Stimulated activated CD4-positive, alpha-beta T cell treated with anti-CD3 and anti-CD28 coated beads, Interleukin-15, amount 100 ng/mL, for 24 hours (primary cell): Measurements from ENCODE around the gene SULT4A1.
"Not testable (repeated sequence)": the region's sequence is repeated elsewhere in the genome, so short reads cannot be mapped to it uniquely, and the experiment has no call there.

Source experiments
- DNase-seq: peaks from one replicate; pipeline ENCODE4 v3.0.0-alpha.2; 2020

The SULT4A1 gene, protein sequence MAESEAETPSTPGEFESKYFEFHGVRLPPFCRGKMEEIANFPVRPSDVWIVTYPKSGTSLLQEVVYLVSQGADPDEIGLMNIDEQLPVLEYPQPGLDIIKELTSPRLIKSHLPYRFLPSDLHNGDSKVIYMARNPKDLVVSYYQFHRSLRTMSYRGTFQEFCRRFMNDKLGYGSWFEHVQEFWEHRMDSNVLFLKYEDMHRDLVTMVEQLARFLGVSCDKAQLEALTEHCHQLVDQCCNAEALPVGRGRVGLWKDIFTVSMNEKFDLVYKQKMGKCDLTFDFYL

DNA sequence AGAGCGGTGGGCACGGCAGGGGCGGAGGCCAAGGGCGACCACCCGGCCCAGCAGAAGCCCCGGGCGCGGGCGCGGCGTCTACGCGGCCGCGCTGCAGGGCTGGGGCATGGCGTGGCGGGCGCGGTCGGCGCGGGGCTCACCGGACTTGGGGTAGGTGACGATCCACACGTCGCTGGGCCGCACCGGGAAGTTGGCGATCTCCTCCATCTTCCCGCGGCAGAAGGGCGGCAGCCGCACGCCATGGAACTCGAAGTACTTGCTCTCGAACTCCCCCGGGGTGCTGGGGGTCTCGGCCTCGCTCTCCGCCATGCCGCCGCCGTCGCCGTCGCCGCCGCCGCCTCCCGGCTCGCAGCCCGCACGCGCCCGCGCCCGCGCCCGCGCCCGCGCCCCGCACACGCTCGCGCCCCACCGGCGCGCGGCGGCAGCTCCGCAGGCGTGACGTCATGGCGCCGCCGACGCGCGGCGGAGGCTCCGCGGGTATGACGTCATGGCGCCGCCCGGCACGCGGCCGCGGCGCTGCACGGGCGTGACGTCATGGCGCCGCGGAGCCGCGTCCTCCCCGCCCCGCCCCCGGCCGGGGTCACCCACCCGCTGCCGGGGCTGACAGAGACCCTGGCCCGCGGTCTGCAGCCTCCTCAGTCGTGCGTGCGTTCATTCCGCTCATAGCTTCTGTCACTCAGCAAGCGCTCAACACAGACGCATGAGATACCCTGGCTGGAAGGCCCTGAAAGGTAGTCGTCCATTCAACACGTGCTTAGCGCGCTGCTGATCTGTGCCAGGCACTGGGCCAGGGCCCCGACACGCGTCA, at the start of gene SULT4A1:
Gene SULT4A1, minus strand, starts transcription at position 440 of the 808 bp plus-strand sequence. Its CDS starts 131 bp downstream, at position 309.
- peak; percentile 14 for DNase-seq

DNA sequence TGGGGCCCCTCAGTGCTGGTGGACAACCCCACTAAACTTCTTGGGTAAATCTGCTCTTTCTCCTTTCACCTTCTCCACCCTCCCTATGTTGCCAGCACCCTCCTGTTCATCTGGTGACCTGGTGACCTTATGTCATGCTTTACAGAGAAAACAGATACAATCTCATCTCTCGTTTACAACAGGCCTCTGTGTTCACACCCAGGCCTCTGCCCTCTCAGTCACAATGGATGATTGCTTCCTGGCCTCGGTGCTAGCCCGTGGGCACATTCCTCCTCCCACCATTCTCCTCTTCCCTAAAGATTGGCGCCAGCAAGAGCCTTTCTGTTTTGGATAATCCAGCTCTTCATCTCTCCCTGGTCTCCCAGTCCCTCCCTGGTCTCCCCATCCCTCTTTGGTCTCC, 49.0 kb upstream of the SULT4A1 start:
- no peak for DNase-seq

DNA sequence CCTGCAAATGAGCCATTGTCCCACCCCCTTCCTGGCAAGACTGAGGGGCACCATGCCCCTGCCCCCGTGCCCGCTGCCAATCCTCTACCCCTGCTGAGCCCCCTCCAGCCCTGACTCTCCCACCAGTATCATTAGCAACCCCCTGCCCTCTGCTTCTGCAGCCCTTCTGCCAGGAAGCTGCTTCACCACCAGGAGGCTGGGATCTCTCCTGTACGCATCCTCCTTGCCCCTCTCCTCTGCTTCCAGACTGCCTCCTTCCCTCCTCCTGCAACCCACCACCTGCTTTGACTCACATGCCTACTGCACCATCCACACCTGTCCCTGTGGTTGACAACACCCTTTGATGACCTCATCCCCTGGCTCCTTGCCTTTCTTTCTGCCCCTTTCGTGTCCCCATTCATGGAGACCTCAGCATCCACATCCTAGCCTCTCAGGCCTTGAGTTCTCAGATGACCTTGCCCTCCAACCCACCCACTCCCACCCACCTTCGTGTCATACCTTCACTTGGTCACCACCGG, 47.9 kb upstream of the SULT4A1 start:
- no peak for DNase-seq

DNA sequence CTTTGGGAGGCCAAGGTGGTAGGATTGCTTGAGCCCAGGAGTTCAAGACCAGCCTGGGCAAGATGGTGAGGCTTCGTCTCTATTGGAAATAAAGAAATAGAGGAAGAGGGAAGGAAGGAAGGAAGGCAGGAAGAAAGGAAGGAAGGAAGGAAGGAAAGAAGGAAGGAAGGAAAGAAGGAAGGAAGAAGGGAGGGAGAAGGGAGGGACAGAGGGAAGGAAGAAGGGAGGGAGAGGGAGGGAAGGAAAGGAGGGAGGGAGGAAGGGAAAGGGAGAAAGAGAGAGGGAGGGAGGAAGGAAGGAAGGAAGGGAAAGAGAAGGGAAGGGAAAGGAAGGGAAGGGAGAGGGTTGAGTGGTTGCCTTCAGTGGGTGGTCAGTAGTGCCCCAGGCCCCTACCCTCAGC, 47.4 kb upstream of the SULT4A1 start:
- DNase-seq = no peak

DNA sequence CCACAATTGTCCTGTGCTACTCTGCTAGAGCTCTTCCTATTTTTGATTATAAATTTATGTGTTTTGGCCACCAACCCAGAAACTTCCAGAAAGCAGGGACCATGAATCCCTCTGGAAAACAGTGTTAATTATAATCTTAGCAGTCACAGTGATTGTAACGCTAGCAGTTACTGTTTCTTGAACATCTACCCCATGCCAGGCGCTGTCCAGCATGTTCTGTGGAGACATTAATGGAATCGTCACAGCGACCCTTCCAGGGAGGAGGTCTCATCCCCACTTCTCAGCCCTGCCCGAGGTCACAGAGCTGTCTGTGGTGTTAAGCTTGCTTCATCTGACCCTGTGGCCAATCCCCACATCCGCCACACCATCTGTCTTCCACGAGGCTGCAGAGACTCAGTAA, 43.4 kb upstream of the SULT4A1 start:
- no peak for DNase-seq

DNA sequence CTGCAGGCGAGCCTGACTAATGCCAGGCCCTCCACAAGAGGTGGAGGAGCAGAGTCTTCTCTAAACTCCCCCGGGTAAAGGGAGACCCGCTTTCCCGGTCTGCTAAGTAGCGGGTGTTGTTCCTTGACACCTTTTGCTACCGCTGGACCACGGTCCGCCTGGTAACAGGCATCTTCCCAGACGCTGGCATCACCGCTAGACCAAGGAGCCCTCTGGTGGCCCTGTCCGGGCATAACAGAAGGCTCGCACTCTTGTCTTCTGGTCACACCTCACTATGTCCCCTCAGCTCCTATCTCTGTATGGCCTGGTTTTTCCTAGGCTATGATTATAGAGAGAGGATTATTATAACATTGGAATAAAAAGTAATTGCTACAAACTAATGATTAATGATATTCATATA, 42.1 kb upstream of the SULT4A1 start:
- peak; percentile 49 for DNase-seq

DNA sequence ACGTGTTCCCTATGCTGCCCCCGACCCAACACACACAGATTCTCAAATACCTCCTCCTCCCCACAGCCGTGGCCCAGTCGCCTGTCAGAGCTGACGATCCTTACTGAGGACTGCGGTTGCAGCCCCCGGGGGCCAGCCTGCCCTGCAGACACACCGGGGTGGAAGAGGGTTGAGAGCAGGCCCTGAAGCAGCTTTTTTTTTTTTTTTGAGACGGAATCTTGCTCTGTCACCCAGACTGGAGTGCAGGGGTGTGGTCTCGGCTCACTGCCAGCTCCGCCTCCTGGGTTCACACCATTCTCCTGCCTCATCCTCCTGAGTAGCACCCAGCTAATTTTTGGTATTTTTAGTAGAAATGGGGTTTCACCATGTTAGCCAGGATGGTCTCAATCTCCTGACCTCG, 40.7 kb upstream of the SULT4A1 start:
- not testable (repeated sequence) for DNase-seq

DNA sequence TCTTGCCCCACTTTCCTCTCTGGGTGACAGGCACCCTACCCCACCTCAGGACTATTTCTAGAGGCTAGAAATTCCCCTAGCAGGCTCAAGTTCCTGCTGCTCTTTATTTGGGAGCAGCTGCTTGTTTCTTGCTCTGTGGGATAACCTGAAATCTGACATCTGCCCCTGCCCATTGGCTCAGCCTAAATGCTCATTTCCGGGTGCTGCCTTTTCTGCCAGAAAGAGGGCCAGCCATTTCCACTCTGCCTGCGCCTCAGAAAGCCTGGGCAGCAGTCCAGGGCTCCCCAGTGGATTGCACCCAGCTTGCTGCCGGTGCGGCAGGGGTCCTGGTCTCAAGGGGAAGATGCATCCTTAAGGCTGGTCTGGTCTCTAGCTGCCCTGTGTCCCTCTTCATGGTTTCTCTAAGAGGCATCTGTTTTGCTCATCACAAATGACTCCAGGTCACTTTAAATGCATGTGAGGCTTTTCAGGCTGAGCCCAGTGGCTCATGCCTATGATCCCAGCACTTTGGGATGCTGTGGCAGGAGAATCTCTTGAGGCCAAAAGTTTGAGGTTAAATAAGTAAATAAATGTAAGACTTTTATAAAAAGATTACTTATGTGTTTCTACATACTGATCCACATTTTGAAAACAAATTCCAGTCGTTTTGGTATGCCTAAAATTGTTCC, 39.8 kb upstream of the SULT4A1 start:
- no peak for DNase-seq

DNA sequence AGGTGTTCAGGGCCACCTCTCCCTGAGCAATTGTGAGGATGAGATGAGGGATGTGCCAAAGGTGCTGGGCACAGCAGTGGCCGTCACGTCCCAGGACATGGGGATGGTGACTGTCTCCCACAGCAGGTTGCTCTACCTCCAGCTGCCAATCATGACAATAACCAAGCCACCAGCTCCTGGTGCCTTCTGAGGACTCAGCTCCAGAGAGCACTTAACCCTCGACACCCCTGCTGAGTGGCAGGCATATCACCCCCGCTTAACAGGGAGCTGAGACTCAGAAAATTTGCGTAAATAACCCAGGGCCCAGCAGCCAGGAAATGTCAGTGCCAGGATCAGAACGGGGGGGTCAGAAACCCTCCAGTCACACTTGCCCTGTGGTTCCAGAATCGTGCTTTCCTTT, 37.9 kb upstream of the SULT4A1 start:
- no peak for DNase-seq

DNA sequence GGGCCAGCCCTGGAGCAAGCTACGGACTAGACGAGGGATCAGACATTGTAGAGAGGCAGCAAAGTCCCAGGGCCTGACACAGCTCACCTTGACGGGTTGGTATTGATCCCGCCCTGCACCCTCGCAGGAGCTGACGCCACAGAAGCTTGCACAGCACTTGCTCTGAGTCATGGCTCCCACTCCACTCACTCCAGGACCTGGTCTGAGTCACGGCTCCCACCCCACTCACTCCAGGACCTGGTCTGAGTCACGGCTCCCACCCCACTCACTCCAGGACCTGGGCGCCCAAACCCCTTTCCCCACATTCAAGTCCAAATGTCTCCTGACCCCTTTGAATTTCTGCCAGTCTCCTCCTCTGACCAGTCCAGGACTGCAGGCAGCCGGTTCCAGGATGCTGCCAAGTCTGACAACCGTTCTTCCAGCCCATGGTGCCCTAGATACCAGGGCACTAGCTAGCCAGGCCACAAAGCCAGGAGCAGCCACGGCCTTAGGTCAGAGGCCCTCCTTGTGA, 35.5 kb upstream of the SULT4A1 start:
- peak; percentile 19 for DNase-seq

DNA sequence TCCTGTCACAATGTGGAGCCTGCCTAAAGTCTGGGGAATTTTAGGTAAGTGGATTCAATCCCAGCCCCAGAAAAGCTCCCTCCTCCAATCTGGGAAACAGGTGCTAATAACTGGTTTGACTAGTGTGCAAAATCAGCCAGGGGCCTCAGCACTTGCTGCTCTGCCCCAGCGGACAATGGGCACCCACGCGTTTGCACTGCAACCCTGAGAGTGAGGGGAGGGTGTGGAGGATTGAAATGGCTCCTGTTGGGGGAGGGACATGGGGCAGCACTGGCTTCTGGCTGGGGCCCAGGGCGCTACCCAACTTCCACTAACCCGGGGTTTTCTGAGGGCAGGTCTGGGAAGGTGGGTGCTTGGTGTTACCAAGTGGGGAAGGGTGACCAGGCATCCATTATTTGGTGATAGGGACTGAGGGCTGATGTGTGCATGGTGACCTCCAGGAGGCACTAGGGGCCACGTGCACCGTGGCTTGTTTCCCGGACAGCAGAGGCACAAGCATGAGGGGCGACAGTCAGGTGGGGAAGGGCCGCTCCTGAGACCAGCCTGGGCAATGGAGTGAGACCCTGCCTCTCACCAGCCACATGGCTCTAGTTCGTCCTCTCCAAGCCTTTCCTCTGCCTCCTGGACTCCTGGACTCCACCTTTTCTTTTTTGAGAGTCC, 33.8 kb upstream of the SULT4A1 start:
- no peak for DNase-seq

DNA sequence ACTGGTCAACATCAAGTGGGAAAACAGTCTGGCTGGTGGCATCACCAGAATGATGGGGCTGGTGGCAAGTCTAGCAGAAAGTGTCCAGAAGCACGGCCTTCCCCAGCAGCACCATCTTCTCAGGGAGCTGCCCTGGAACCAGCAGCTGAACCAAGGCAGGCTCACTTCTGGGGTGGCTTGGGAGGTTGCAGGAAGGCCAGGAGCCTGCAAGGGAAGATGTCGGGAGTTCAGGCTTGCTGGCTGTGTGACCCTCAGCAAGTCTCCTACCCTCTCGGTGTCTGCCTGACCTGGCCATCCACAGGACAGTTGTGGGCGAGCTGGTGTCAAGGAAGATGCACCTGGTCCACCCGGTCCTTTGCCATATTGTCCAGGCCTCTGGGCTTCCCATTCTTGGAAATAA, 31.8 kb upstream of the SULT4A1 start:
- no peak for DNase-seq

DNA sequence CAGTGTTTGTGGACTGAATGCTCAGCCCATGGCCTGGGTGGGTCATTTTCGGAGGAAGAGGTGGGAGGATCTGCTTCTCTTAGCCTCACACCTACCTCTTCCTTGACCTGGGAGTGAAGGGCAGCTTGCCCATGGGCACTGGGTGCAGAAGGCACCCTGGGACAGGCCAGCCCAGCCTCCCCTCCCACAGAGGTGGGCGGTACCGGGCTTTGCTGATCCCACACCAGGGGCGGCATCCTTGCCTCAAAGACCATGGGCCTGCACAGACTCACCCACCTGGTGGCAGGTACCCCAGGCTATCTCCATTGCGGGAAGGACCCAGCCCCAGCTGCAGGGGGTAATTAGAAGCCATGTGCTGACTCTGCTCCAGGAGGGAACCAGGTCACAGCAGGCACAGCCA, 31.0 kb upstream of the SULT4A1 start:
- DNase-seq = no peak

DNA sequence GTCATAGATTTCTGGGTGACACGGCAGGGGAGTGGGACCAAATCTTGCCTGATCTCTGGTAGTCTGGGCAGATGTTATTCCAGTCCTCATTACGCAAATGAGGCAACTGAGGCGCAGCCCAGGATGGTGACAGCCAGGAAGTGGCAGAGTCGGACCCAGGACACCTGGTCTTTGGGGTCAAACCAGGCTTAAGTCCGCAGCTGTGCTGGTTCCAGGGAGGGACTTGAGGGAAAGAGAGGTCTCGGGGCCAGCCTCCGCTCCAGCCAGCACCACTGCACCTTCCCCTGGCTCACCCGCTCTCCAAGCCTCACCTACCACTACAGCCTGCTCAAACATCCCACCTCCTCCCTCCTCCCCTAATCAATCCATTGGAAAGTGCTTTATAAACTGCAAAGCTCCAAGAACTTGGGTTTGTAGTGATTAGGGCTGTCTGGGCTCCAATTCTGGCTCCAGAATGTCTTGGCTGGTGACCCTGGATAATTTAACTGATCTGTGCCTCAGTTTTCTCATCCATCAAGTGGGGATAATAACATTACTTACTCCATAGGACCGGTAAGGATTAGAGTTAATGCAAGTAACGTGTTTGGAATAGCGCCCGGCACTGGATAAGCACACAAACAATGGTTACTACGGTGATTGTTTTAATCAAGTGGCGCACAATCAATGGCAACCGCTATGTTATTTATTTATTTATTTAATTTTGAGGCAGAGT, 30.0 kb upstream of the SULT4A1 start:
- no peak for DNase-seq

DNA sequence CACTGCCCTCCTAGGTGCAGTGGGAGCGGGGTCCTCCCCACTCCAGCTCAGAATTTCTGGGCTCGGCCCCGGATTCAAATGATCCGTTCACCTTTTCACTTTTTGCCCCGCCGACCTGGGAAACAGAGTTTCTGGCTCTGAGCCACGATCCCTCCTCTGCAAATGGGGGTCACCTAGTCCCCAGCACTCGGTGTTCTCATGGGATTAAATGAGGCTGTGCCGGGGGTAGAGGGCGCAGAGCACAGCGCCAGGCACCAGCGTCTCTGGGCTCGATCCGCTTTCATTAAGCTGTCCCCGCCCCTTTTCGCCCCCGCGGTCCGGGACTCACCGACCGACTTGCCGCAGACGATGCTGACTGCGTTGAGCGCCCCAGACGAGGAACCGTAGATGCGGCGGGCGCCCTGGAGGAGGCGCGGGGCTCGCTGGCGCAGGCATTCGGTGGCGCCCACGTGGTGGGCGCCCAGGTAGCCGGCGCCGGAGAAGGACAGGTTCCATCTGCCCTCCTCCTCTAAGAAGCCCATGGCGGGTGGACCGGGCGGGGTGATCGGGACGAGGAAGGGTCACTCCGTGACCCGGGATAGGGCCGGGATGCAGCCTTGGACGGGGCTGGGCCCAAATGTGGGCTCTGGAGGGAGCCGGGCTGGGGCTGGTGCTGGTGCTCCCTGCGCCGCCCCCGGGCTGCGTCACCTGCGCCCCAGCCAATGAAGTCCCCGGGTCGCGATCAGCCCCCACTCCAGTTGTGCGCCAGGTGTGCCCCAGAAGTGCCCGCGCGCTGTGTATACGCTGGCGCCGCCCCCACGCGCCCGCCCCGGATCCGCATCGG, 29.3 kb upstream of the SULT4A1 start, which contains the start of gene PNPLA5:
Gene PNPLA5, minus strand, starts transcription at position 654 of the 823 bp plus-strand sequence. Its CDS starts 133 bp downstream, at position 521.
- peak; percentile 67 for DNase-seq

DNA sequence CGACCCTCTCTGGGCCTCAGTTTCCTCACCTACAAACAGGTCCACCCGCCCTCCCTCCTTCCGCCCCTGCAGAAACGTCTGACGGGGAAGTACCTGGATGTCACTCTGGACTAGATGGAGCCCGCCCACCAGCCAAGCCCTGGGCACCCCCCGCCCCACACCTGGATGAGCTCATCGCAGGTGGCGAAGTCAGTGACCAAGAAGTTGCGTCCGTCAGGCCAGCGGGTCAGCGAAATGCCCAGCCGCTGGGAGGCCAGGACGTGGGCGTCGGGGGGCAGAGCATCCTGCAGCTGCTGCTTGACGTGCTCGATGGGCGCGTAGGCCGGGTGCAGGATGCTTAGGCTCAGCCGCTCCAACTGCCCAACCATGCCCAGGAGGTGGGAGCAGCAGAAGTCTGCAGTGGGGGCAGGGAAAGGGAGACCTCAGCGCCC, 28.6 kb upstream of the SULT4A1 start:
- DNase-seq = no peak

DNA sequence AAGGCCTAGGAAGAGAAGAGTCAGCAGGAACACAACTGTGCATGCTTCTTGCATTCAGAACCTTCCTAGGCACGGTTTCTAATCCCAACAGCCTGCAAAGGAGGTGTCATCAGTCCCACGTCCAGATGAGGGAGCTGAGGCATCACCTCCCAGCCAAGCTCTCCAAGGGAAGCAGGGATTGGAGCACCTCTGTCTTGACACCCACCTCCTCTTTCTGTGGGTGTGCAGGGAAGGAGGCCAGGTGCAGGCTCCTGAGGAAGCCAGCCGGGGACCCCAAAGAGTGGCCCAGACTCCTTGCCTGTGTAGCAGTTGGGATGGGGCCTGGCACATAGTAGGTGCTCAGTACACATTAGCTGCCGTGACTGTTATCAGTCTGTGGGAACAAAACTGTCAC, 27.5 kb upstream of the SULT4A1 start:
- DNase-seq = no peak

DNA sequence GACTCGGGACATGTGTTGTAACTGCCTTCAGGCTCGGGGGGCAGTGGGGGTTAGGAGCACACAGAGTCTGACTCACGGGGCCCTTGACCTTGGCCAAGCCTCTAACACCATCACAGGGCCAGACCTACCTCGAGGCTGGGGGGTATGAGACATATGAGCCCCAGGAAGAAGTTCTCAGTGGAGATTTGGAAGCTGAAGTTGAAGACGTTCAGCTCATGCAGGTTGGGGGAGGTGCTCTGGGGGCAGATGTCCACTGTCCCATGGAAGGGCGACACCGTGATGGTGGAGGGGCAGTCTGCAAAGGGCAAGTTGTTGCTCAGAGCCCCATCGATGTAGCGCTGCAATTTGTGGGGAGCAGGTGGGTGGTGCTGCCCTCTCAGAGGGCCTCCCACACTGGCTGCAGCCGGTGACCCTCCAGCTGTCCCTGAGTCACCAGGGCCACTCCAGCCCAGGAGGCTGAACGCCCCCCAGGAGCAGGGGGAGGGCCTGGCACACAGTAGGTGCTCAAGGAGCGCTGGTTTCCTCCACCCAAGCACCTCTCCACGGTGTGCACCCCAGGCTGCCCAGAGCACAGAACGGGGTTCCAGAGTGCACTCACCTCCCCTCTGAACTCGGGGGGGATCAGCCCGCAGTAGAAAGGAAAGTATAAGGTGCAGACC, 27.0 kb upstream of the SULT4A1 start:
- DNase-seq = no peak

DNA sequence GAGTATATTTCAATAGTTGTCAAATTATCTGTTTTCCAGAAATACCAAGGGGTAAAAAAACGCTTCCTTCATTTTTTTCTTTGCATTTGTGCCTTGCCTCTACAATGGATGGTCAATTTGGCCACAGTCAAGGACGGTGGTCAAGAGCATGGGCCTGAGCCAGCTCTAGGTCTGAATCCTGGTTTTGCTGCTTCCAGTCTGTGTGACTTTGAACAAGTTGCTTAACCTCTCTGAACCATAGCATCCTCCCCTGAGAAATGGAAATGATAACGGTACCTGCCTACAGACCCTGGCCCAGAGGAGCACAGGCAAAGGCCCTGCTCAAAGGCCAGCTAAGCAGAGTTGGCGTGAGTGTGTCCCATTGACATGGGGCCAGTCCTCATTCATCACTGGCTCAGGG, 26.4 kb upstream of the SULT4A1 start:
- DNase-seq = no peak

DNA sequence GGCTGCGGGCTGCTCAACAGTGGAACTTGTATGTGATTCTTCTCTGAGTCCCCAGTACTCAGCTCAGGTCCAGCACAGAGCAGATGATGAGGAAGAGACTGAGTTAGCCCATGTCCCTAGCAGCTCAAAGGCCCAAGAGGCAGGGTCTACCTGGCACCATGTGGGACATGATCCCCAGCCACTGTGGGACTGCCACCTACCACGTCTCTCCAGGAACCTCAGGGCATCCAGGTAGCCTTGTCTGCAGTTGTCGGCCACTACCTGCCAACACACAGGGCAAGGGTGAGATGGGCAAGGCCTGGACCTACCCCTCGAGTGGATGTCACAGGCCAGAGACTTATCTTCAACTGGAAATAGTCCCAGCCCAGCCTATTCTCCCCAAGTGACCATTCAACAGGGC, 25.1 kb upstream of the SULT4A1 start:
- DNase-seq = no peak

DNA sequence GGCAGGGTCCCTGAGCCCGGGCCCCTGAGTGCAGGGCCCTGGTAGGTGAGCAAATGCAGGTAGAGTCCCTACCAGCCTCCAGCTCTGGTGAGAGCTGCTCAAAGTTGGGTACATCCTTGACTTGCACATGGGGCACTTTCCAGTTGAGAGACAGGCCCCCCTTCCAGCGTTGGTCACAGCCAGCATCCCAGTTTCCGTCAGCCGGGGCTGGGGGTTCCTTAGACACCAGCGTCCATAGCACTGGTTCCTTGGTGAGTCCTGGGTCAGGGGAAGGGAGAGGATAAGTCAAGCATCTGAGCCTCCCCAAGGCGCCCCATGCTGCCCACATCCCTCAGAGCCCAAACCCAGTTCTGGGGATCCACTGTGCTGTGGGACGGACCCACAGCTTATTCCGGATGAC, 23.9 kb upstream of the SULT4A1 start:
- DNase-seq = no peak
